Lower lobe of right lung (tissue), 2 donors: Measurements from ENCODE around the gene GPT2. TPM values are rescaled to one million over a fixed set of nuclear protein-coding genes. Genes with fewer than 3 reads are reported as not detected.

ENCODE experiments used
- ATAC-seq, 2 donors: fragments of 200-7000 bp; cut with Tn5 transposase; one replicate each; pipeline ENCODE4 v1.9.1; 2020 to 2022; ENCODE audit warnings: mild to moderate bottlenecking in 2 of 2, moderate library complexity in 2 of 2
- DNase-seq: peaks from one replicate; pipeline ENCODE4 v3.0.0-alpha.2; 2020
- H3K27ac ChIP-seq: fragments of 200-600 bp; one replicate; pipeline ENCODE4 v1.8.0; 2022
- H3K27me3 ChIP-seq: fragments of 200-600 bp; one replicate; pipeline ENCODE4 v1.8.0; 2022; ENCODE audit warnings: low read depth
- H3K36me3 ChIP-seq: fragments of 200-600 bp; one replicate; pipeline ENCODE4 v1.8.0; 2022; ENCODE audit warnings: mild to moderate bottlenecking
- H3K4me1 ChIP-seq: fragments of 200-600 bp; one replicate; pipeline ENCODE4 v1.8.0; 2022
- H3K4me3 ChIP-seq: fragments of 200-600 bp; one replicate; pipeline ENCODE4 v1.8.0; 2022; ENCODE audit warnings: mild to moderate bottlenecking
- H3K9me3 ChIP-seq: fragments of 200-600 bp; one replicate; pipeline ENCODE4 v1.8.0; 2022
- CTCF ChIP-seq: fragments of 200-600 bp; IDR thresholded peaks from one replicate; pipeline ENCODE4 v1.8.0; 2022; ENCODE audit warnings: antibody characterized with exemption, mild to moderate bottlenecking
- intact Hi-C: fragments of 100-400 bp; cut with DNase I; formaldehyde crosslinking; loops from one replicate; pipeline ENCODE4 v1.11.0; 2022
- total RNA-seq: library from RNA; stranded (reverse); fragmentation: NEBNext Ultra II Directional; extraction: Animal tissue kit (Norgen Biotek cat#: 25700); gene quantifications from one replicate; pipeline ENCODE4 v1.2.1, GENCODE V29; 2021
- donor health status: DM: no; HTN: yes; CAD: no; lungs with severe emphysema.

The GPT2 gene
- total RNA-seq, 1 donor from 2014 or later = 4.8 TPM

GRCh38 chr16:46973996-46974324 is 89.8 kb downstream of the GPT2 start:
- H3K9me3 ChIP-seq = no peaks in the 10 kb centered on the region
- intact Hi-C loops = no loop called here
- no peak for ATAC-seq

GRCh38 chr16:46974352-46974751 is 90.2 kb downstream of the GPT2 start:
- intact Hi-C loops = no loop called here

More at GRCh38 chr16:46973996-46974324, 89.8 kb downstream of the GPT2 start:
- no peak for TF ChIP-seq CTCF
- H3K36me3 ChIP-seq = peaks cover 28% of the 10 kb centered on the region
- peak overlapping the region; percentile 92 for H3K27ac ChIP-seq
- no peak for DNase-seq
- H3K27me3 ChIP-seq = no peaks in the 10 kb centered on the region
- peak overlapping the region; percentile 90 for H3K4me3 ChIP-seq
- peaks cover 35% of the 10 kb centered on the region for H3K4me1 ChIP-seq

GRCh38 chr16:46975165-46975564 is 91.0 kb downstream of the GPT2 start:
- no peaks in the 10 kb centered on the region for H3K9me3 ChIP-seq
- no peak for DNase-seq
- H3K4me1 ChIP-seq = peaks cover 26% of the 10 kb centered on the region
- H3K36me3 ChIP-seq = peaks cover 17% of the 10 kb centered on the region
- no peak for TF ChIP-seq CTCF
- H3K27me3 ChIP-seq = no peaks in the 10 kb centered on the region
- no peak overlapping the region for H3K27ac ChIP-seq
- intact Hi-C loops = no loop called here
- no peak overlapping the region for H3K4me3 ChIP-seq
- ATAC-seq = no peak

More at GRCh38 chr16:46974352-46974751, 90.2 kb downstream of the GPT2 start:
- H3K4me1 ChIP-seq = peaks cover 34% of the 10 kb centered on the region
- no peak for TF ChIP-seq CTCF
- ATAC-seq (no peak), DNase-seq (no peak)
- peak overlapping the region; percentile 92 for H3K27ac ChIP-seq
- H3K36me3 ChIP-seq = peaks cover 25% of the 10 kb centered on the region
- no peaks in the 10 kb centered on the region for H3K9me3 ChIP-seq
- no peaks in the 10 kb centered on the region for H3K27me3 ChIP-seq
- peak overlapping the region; percentile 90 for H3K4me3 ChIP-seq

- no peaks in the 10 kb centered on the region for H3K27me3 ChIP-seq
- ATAC-seq (no peak), DNase-seq (no peak)
- H3K27ac ChIP-seq = no peak overlapping the region
- H3K36me3 ChIP-seq = peaks cover 9% of the 10 kb centered on the region
- H3K4me3 ChIP-seq = no peak overlapping the region
- TF ChIP-seq CTCF = no peak
- intact Hi-C loops = no loop called here
- H3K9me3 ChIP-seq = no peaks in the 10 kb centered on the region
- peaks cover 22% of the 10 kb centered on the region for H3K4me1 ChIP-seq
These were observed 91.8 kb downstream of the GPT2 start for GRCh38 chr16:46975908-46976470.

GRCh38 chr16:46976550-46976949 is 92.4 kb downstream of the GPT2 start:
- H3K4me3 ChIP-seq = no peak overlapping the region
- no peak for TF ChIP-seq CTCF
- H3K9me3 ChIP-seq = no peaks in the 10 kb centered on the region
- DNase-seq (no peak), ATAC-seq (no peak)
- peaks cover 19% of the 10 kb centered on the region for H3K4me1 ChIP-seq
- no peak overlapping the region for H3K27ac ChIP-seq
- H3K27me3 ChIP-seq = no peaks in the 10 kb centered on the region
- intact Hi-C loops = no loop called here
- peaks cover 3% of the 10 kb centered on the region for H3K36me3 ChIP-seq

Other genes starting within 250 kb of the GPT2 start
- gene VPS35, start 195.2 kb upstream of the GPT2 start, total RNA-seq = 98.9 TPM
- gene ORC6, start 194.7 kb upstream of the GPT2 start, total RNA-seq = 1.3 TPM
- gene MYLK3, start 136.0 kb upstream of the GPT2 start, total RNA-seq = 2.0 TPM
- gene C16orf87, start 53.2 kb upstream of the GPT2 start, total RNA-seq = 5.8 TPM
- 53.1 TPM for gene DNAJA2, start 89.3 kb downstream of the GPT2 start, total RNA-seq